GM21367 (cell line): ENCODE measurements around the gene BPTF.
"Not testable (repeated sequence)": the region's sequence is repeated elsewhere in the genome, so short reads cannot be mapped to it uniquely, and the experiment has no call there.

Source experiments
- ATAC-seq: cut with Tn5 transposase; IDR thresholded peaks from one replicate; pipeline ENCODE4 v1.9.1; 2021; ENCODE audit not compliant: unreplicated experiment

BPTF gene, protein sequence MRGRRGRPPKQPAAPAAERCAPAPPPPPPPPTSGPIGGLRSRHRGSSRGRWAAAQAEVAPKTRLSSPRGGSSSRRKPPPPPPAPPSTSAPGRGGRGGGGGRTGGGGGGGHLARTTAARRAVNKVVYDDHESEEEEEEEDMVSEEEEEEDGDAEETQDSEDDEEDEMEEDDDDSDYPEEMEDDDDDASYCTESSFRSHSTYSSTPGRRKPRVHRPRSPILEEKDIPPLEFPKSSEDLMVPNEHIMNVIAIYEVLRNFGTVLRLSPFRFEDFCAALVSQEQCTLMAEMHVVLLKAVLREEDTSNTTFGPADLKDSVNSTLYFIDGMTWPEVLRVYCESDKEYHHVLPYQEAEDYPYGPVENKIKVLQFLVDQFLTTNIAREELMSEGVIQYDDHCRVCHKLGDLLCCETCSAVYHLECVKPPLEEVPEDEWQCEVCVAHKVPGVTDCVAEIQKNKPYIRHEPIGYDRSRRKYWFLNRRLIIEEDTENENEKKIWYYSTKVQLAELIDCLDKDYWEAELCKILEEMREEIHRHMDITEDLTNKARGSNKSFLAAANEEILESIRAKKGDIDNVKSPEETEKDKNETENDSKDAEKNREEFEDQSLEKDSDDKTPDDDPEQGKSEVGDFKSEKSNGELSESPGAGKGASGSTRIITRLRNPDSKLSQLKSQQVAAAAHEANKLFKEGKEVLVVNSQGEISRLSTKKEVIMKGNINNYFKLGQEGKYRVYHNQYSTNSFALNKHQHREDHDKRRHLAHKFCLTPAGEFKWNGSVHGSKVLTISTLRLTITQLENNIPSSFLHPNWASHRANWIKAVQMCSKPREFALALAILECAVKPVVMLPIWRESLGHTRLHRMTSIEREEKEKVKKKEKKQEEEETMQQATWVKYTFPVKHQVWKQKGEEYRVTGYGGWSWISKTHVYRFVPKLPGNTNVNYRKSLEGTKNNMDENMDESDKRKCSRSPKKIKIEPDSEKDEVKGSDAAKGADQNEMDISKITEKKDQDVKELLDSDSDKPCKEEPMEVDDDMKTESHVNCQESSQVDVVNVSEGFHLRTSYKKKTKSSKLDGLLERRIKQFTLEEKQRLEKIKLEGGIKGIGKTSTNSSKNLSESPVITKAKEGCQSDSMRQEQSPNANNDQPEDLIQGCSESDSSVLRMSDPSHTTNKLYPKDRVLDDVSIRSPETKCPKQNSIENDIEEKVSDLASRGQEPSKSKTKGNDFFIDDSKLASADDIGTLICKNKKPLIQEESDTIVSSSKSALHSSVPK (N-terminal part only)

DNA sequence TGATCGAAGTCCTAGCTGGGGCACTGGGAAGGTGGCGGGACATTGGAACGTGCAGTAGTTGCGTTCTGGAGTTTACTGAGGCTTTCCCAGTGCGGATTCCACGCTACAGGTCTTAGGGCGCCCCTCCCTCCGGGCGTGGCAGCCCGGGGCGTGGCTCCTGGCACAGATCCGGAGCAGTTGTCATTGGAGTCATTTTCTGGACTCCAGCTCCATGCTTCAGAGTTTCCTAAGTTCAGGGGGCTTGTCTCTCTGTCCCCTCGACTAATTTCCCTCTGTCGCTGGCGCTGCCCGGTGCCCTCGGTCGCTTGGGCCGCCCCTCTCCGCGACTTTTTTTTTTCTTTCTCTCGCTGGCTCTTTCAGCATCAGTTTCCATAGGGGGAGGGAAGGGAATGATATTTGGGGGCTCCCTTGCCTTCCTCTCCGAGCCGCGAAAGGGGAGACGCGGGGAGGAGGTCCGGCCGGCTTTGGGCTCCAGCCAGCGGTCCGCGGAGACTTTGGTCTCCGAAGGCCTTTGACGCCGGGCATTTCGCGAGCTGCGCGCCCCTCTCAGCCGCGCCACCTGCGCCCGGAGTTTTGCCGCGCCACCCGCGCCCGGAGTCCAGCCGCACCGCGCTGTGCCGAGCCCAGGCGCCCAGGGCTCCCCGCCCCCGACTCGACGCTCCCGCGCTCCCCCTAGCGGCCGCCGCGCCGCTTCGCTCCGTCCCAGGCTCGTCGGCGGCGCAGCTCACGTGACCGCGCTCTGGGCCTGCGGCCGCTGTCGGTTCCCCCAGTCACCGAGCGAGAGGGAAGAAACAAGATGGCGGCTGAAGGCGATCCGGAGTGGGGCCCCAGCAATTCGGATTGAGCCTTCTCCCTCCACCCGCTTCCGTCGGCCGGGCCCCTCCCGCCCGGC, at the start of gene BPTF:
Gene BPTF, plus strand, starts transcription at position 769 of the 892 bp plus-strand sequence. CDS start 222 bp downstream, outside the sequence.
- peak; percentile 70 for ATAC-seq

DNA sequence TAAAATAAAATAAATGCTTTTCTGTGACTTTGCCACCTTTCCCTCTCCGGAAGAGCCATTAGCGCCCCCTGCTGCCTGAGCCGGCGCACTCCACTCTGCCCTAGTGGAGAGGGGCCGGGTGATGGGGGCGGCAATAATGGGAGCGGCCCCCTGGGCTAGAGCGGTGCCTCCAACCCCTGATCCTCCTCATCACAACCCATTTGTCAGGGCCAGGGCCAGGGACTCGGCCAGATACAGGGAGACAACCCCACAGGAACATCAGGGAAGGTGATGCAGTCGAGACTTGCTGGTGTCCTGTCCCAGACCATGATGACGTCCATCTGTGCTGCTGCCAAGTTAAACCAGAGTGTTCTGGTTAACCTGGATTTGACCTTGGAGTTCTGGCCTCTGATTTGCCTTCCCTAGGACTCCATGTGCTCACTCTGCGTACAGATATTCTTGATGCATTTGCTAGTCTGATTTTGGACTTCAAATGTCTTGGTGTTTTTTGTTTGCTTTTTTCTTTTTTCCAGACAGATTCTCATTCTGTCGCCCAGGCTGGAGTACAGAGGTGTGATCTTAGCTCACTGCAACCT, 46.1 kb upstream of the BPTF start:
- no peak for ATAC-seq

DNA sequence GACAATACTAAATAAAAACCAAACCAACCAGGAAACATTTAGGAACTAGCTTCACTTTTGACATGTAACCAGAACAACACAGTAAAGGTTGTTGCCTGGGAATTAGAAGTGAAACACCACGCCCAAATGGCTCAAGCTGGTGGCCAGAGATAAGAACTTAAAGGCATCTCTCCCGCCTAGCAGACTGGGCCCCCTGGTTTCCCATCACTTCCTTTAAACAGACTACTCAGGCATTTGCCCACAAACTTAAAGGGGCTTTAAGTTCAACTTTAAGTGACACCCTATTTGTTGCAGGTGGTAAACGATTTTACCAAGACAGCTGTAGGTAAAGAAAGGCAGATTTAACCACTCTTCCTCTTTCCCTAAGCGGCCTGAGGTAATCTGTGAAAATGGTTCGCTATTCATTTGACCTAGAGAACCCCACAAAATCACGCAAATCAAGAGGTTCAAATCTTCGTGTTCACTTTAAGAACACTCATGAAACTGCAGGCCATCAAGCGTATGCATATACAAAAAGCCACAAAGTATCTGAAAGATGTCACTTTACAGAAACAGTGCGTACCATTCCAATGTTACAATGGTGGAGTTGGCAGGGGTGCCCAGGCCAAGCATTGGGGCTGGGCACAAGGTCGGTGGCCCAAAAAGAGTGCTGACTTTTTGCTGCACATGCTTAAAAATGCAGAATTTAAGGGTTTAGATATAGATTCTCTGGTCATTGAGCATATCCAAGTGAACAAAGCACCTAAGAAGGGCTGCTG, 40.8 kb upstream of the BPTF start:
- no peak for ATAC-seq

DNA sequence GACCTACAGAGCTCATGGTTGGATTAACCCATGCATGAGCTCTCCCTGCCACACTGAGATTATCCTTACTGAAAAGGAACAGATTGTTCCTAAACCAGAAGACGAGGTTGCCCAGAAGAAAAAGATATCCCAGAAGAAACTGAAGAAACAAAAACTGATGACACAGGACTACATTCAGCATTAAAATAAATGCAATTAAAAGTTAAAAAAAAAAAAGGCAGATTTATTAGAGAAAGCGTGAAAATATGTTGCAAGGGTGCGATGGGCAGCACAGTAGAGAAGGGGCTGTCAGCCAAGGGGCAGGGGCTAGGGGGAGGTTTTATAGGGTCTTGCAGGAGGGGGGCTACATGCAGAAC, 40.2 kb upstream of the BPTF start:
- ATAC-seq, result no peak

DNA sequence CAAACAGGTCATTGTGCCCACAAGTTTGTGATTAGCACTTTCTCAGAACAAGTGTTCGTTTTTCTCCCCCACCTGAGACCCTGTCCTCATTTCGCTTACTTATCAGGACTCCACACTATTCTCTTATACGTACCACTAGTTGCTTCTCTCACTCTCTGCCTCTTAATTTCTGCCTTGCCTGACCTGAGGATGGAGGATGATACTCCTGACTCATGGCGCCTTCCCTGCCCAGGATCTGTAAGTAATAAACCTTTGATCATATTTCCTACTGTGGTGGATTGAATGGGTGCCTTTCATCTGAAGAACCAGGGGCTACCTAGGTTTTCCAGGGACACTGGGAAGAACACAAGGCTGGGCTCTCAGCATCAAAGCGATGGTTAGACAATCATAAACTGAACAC, 39.8 kb upstream of the BPTF start:
- ATAC-seq, result no peak

DNA sequence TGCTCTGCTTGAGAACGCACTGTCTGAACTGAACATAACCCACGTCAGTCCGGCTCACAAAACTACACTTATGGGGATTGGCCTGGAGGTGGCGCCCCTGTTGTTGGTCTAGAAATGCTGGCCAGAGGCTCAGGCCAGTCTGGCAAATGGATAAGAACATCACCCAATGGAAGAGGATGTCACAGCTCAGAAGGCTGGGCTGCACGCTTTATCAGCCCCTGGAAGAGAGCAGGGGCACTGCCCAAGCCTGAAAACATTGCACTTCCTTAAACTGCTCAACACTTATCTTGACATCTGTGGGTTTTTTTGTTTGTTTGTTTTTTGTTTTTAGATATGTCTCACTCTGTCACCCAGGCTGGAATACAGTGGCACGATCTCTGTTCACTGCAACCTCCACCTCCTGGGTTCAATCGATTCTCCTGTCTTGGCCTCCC, 24.8 kb upstream of the BPTF start:
- peak; percentile 88 for ATAC-seq

DNA sequence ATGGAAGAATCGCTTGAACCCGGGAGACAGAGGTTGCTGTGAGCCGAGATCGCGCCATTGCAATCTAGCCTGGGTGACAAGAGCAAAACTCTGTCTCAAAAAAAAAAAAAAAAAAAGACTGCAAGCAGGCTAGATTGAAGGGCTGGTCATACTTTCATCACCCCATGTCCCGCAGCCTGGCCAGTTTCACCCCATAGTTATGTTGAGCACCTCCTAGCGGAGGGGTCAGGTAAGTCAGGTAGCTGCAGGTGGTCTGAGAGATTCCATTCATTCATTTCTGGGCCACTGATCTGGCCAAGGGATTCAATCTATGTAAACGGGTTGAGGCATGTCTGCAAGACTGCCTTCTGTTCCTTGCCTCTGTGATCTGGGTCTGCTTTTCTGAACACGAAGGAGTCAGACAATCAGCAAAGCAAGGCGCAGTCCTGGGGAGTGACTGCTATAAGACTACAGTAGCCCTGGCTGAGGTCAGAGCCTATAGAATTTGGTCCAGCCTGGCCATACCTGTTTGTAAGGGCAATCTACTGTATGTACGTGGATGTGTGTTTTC, 23.6 kb upstream of the BPTF start:
- ATAC-seq, result no peak

DNA sequence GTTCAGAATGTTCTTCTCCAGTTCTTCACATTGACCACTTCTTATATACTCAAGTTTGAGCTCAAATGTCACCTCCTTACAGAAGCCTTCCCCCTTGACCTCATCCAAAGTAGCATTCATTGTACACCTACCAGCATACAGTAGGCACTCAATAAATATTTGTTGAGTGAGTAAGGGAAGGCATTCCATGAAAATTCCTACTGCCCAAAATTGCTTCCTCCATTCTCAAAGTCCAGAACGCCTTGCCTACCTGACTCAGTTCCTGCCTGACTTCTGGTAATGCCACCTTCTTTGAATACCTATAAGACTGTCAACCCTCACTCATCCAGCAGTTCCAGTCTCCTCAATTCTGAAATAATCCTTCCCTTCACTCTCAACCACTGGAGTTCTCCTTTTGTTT, 14.8 kb upstream of the BPTF start:
- ATAC-seq, result no peak

DNA sequence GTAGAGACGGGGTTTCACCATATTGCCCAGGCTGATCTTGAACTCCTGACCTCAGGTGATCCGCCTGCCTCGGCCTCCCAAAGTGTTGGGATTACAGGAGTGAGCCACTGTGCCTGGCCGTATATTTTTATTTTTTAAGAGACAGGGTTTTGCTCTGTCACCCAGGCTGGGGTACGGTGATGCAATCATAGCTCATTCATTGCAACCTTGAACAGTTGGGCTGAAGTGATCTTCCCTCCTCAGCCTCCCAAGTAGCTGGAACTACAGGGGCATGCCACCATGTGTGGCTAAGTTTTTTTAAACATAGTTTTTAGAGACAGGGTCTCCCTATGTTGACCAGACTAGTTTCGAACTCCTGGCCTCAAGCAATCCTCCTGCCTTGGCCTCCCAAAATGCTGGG, 12.9 kb upstream of the BPTF start:
- ATAC-seq, result not testable (repeated sequence)

DNA sequence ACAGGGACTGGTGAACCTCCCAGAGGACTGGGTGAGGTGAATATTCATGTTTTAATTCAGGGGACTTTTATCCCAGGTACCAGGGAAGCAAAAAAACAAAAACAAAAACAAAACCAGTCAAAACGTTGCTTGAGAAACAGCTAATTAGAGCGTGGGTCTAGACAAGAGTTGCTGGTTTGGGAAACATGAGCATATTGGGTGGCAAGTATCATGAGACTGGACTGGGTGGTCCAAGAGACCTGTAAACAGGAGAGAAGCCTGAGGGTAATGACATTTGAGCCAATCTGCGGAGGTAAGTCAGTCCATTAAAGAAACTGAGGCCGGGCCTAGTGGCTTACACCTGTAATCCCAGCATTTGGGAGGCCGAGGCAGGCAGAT, 11.5 kb upstream of the BPTF start:
- ATAC-seq, result no peak

DNA sequence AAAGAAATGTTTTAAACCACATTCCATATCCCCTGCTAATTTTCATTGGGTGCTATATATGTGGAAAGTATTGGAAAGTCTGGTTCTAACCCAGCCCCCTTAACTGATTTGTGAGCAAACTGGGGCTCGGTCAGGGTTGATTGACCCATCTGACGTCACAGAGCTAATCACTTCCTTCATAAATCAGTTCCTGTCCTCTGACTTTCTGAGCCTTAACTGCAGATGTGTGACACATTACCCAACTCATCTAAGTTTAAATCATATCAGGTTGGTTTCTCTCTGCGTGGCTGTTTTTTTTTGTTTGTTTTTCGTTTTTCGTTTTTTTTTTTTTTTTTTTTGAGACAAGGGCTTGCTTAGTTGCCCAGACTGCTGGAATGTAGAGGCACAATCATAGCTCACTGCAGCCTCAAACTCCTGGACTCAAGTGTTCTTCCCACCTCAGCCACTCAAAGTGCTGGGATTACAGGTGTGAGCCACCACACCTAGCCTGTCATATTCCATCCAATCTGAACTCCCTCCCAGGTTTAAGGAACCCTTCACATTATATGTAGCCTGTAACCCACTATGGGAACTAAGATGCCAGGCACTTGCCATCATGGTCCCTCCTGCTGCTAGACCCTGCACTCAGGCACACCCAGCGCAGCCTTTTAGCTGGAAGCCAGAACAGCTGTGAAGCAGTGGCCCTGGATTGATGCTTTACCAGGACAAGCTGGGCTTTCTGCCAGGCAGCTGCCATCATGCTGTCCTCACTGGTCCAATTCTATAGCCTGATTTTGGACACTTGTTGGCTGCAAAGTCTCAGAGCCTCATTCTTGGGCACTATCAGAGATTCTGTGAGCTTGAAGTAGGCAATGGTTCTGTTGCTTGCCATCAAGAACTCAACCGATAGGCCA, 6.9 kb upstream of the BPTF start:
- peak; percentile 63 for ATAC-seq

DNA sequence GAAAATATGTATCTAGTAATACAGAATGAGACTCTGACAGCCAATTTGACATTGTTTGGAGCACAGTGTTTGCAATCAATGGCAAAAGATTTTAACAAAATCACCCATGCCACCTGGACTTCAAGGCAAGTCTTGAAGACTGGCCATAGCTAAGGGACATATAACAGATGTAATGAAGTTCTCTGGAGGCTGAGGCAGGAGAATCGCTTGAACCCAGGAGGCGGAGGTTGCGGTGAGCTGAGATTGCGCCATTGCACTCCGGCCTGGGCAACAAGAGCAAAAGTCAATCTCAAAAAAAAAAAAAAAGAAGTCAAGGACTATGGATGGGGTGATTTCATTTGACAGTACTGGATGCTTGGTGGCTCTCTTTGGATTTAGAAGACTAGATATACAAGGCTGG, 5.6 kb upstream of the BPTF start:
- no peak for ATAC-seq

DNA sequence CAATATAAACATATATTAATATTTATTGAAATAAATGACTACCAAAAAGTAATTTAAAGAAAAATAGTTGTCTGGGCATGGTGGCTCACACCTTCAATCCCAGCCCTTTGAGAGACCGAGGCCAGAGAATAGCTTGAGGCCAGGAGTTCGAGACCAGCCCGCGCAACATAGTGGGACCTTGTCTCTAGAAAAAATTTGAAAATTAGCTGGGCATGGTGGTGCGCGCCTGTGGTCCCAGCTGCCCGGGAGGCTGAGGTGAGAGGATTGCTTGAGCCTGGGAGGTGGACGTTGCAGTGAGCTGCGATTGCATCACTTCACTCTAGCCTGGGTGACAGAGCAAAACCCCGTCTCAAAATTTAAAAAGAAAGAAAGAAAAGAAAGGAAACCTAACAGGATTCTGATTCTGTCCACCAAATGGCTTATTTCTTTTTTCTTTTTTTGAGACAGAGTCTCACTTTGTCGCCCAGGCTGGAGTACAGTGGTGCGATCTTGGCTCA, 3.4 kb upstream of the BPTF start:
- no peak for ATAC-seq

DNA sequence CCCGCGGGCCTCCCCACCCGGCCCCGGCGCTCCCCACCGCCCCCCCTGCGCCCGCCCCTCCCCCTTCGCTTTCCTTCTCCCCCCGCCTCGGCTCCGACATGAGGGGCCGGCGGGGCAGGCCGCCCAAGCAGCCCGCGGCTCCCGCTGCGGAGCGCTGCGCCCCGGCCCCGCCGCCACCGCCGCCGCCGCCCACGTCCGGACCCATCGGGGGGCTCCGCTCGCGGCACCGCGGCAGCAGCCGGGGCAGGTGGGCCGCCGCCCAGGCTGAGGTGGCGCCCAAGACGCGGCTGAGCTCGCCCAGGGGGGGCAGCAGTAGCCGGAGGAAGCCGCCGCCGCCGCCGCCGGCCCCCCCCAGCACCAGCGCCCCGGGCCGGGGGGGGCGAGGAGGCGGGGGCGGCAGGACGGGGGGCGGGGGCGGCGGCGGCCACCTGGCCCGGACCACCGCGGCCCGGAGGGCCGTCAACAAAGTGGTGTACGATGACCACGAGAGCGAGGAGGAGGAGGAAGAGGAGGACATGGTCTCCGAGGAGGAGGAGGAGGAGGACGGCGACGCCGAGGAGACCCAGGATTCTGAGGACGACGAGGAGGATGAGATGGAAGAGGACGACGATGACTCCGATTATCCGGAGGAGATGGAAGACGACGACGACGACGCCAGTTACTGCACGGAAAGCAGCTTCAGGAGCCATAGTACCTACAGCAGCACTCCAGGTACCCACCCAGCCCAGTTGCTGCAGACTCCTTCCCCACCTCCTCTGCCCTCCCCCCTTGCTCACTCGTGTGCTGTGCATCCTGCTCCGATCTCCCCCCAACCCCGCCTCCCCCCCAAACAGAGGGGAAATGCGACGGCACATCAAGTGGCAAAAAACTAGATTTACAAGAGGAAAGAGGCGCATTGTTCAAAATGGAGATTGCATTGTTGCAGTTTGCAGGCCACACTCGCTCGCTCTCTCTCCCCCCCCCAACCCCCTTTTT, 611 bp downstream of the BPTF start:
- peak; percentile 24 for ATAC-seq

DNA sequence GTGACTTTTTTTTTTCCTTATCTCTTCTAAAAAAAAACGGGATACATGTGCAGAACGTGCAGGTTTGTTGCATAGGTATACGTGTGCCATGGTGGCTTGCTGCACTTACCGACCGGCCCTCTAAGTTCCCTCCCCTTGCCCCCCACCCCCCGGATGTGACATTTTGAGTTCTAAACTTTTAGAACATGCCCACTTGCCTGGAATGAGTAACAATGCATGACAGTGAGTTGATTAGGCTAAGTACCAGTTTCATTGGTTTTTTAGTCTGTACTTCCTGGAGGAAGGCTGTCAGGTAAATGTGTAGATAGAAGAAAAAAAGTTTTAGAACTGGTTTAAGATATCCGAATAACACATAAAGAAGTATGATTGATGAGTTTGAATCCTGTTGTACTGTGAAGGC, 4.0 kb downstream of the BPTF start:
- ATAC-seq, result no peak

DNA sequence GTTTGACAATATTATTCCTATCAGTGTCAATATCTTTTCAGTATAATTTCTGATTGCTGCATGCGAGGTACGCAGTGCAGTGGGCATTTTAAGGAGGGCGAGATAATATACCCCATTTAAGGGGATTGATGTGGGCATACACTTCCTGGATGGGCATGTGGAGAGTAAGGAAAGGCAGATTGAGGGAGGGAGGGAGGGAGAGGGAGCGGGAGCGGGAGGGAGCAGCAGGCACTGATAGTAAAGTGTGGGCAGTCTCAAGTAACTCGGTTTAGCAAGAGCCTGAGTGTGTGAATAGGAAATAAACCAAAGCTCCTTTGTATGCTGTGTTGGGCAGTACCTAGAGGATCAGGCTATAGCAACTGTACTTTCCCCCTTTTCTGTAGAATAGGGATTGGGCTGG, 5.1 kb downstream of the BPTF start:
- ATAC-seq, result no peak

DNA sequence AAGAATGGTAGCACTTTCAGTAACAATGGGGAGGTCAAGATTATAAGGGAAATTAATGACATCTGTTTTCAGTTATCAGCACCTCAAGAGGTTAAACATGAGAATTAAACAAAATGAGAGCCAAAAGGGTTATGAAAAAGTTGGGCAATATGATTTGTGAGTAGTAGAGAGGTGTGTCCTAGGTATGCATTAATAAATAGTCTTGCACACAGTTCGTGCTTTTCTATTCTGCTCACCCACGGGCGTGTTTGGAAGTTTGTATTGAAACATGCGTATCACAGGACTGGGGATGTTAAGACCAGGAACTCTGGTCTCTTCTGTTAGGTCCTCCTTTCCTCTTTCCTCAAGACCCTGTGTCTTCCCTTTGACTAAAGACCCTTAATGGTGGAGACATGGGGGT, 6.0 kb downstream of the BPTF start:
- ATAC-seq, result no peak
